Measurements from ENCODE around the gene SLC5A1. TPM values are rescaled to one million over a fixed set of nuclear protein-coding genes. Genes with fewer than 3 reads are reported as not detected.
"Not testable (repeated sequence)": the region's sequence is repeated elsewhere in the genome, so short reads cannot be mapped to it uniquely, and the experiment has no call there.

SLC5A1 gene
- polyA plus RNA-seq, 3 donors = 0.28 to 0.60 TPM; not detected in 1

- 87 to 91% (median 90%) methylated on average over 11 of the region's 11 CpGs for WGBS, 3 donors
- H3K27ac ChIP-seq (ENCODE audit: low read depth, low read length) = no peak overlapping the region
Measured at GRCh38 chr22:32132126-32132525, 89.1 kb downstream of the SLC5A1 start.

- H3K27ac ChIP-seq (ENCODE audit: low read depth, low read length) = no peak overlapping the region
- WGBS, 3 donors = 60 to 83% (median 77%) methylated on average over 1 of the region's 1 CpG
Measured at GRCh38 chr22:32132783-32133182, 89.7 kb downstream of the SLC5A1 start.

- 86 to 92% (median 91%) methylated on average over 14 of the region's 14 CpGs for whole genome bisulfite sequencing, 3 donors
- H3K27ac ChIP-seq (ENCODE audit: low read depth, low read length) = not testable (repeated sequence)
Measured at GRCh38 chr22:32134796-32135195, 91.7 kb downstream of the SLC5A1 start.

- 64 to 80% (median 76%) methylated on average over 3 of the region's 3 CpGs for WGBS, 3 donors
- H3K27ac ChIP-seq (ENCODE audit: low read depth, low read length) = not testable (repeated sequence)
Measured at GRCh38 chr22:32135958-32136357, 92.9 kb downstream of the SLC5A1 start.

- H3K27ac ChIP-seq (ENCODE audit: low read depth, low read length) = not testable (repeated sequence)
- 60 to 82% (median 65%) methylated on average over 4 of the region's 4 CpGs for WGBS, 3 donors
Measured at GRCh38 chr22:32136881-32137280, 93.8 kb downstream of the SLC5A1 start.

GRCh38 chr22:32137731-32138324 lies 94.8 kb downstream of the SLC5A1 start:
- not testable (repeated sequence) for H3K27ac ChIP-seq (ENCODE audit: low read depth, low read length)
- 48 to 76% (median 56%) methylated on average over 16 of the region's 16 CpGs for WGBS, 3 donors

GRCh38 chr22:32138576-32138975 lies 95.5 kb downstream of the SLC5A1 start:
- H3K27ac ChIP-seq (ENCODE audit: low read depth, low read length) = not testable (repeated sequence)
- WGBS, 3 donors = 18 to 52% (median 39%) methylated on average over 1 of the region's 1 CpG

- WGBS, 3 donors = 22 to 42% (median 41%) methylated on average over 3 to 6 of the region's 6 CpGs
- not testable (repeated sequence) for H3K27ac ChIP-seq (ENCODE audit: low read depth, low read length)
Measured at GRCh38 chr22:32140688-32141087, 97.6 kb downstream of the SLC5A1 start.

GRCh38 chr22:32142600-32142999 lies 99.5 kb downstream of the SLC5A1 start:
- H3K27ac ChIP-seq (ENCODE audit: low read depth, low read length) = no peak overlapping the region

- 60 to 67% (median 65%) methylated on average over 6 of the region's 6 CpGs for WGBS, 3 donors
- no peak overlapping the region for H3K27ac ChIP-seq (ENCODE audit: low read depth, low read length)
Measured at GRCh38 chr22:32144496-32145274, 101.6 kb downstream of the SLC5A1 start.

GRCh38 chr22:32147128-32147527 lies 104.1 kb downstream of the SLC5A1 start:
- H3K27ac ChIP-seq (ENCODE audit: low read depth, low read length) = not testable (repeated sequence)
- 80 to 96% (median 85%) methylated on average over 6 to 8 of the region's 8 CpGs for WGBS, 3 donors

GRCh38 chr22:32148372-32148771 lies 105.3 kb downstream of the SLC5A1 start:
- 82 to 95% (median 82%) methylated on average over 4 of the region's 4 CpGs for WGBS, 3 donors
- not testable (repeated sequence) for H3K27ac ChIP-seq (ENCODE audit: low read depth, low read length)

GRCh38 chr22:32150647-32151046 lies 107.6 kb downstream of the SLC5A1 start:
- 48 to 63% (median 55%) methylated on average over 7 of the region's 7 CpGs for WGBS, 3 donors
- not testable (repeated sequence) for H3K27ac ChIP-seq (ENCODE audit: low read depth, low read length)

GRCh38 chr22:32151641-32152040 lies 108.6 kb downstream of the SLC5A1 start:
- 49 to 75% (median 60%) methylated on average over 6 of the region's 6 CpGs for WGBS, 3 donors
- not testable (repeated sequence) for H3K27ac ChIP-seq (ENCODE audit: low read depth, low read length)

- WGBS, 3 donors = 67 to 87% (median 77%) methylated on average over 4 of the region's 4 CpGs
- H3K27ac ChIP-seq (ENCODE audit: low read depth, low read length) = not testable (repeated sequence)
Measured at GRCh38 chr22:32154727-32155126, 111.7 kb downstream of the SLC5A1 start.

- H3K27ac ChIP-seq (ENCODE audit: low read depth, low read length) = not testable (repeated sequence)
- 61 to 84% (median 77%) methylated on average over 5 of the region's 5 CpGs for WGBS, 3 donors
Measured at GRCh38 chr22:32157632-32158031, 114.6 kb downstream of the SLC5A1 start.

- 58 to 79% (median 77%) methylated on average over 12 of the region's 12 CpGs for WGBS, 3 donors
- no peak within 1 kb of the TSS for H3K27ac ChIP-seq (ENCODE audit: low read depth, low read length)
Measured at GRCh38 chr22:32158712-32159533, 115.9 kb downstream of the SLC5A1 start, which contains the start of gene C22orf42. Gene C22orf42 (minus strand): TSS chr22:32159303. CDS start chr22:32159215, 88 bp downstream.

- H3K27ac ChIP-seq (ENCODE audit: low read depth, low read length) = not testable (repeated sequence)
- WGBS, 3 donors = 71 to 74% (median 73%) methylated on average over 5 of the region's 5 CpGs
Measured at GRCh38 chr22:32160411-32160810, 117.3 kb downstream of the SLC5A1 start.
